ENCODE data around the gene KYAT1. TPM values are rescaled to one million over a fixed set of nuclear protein-coding genes. Genes with fewer than 3 reads are reported as not detected.
A peak's percentile ranks its signal among the peaks of the same experiment; 100 is the strongest.

KYAT1 gene
- total and polyA plus RNA-seq, 2 of the 13 experiments (the other 11 are each of a cell fraction or from before 2014, with no cell fraction given) = 9.2 to 46.5 TPM

DNA sequence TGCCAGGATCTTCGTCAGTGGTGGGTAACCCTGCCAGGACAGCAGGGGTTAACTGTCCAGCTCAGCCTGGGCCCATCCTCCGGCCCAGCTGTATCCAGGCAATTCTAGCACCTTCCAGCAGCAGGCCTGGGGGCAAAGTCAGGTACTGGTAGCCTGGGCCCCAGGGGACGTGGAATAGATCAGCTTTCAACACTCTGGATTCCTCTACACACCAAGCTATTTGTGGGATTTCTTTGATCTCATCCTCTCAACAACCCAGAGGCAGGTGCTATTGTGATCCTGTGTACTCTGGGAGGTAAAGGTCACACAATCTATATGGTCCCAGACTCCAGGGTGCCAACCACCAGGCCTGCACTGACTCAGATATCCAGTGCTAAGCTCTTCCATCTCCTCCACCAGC is 43.4 kb downstream of the KYAT1 start (continued):
- TF ChIP-seq, protein P1, sequence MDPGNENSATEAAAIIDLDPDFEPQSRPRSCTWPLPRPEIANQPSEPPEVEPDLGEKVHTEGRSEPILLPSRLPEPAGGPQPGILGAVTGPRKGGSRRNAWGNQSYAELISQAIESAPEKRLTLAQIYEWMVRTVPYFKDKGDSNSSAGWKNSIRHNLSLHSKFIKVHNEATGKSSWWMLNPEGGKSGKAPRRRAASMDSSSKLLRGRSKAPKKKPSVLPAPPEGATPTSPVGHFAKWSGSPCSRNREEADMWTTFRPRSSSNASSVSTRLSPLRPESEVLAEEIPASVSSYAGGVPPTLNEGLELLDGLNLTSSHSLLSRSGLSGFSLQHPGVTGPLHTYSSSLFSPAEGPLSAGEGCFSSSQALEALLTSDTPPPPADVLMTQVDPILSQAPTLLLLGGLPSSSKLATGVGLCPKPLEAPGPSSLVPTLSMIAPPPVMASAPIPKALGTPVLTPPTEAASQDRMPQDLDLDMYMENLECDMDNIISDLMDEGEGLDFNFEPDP (CRISPR knock-in tag; conservative IDR thresholded peaks at IDR 0.05) = no peak
- 0 out of 2 replicates have a peak, but pooled peaks have one; percentile 30 for TF ChIP-seq FOXC1 (CRISPR knock-in tag; IDR thresholded peaks at IDR 0.05; ENCODE audit: borderline replicate concordance)
- TF ChIP-seq, protein P2, sequence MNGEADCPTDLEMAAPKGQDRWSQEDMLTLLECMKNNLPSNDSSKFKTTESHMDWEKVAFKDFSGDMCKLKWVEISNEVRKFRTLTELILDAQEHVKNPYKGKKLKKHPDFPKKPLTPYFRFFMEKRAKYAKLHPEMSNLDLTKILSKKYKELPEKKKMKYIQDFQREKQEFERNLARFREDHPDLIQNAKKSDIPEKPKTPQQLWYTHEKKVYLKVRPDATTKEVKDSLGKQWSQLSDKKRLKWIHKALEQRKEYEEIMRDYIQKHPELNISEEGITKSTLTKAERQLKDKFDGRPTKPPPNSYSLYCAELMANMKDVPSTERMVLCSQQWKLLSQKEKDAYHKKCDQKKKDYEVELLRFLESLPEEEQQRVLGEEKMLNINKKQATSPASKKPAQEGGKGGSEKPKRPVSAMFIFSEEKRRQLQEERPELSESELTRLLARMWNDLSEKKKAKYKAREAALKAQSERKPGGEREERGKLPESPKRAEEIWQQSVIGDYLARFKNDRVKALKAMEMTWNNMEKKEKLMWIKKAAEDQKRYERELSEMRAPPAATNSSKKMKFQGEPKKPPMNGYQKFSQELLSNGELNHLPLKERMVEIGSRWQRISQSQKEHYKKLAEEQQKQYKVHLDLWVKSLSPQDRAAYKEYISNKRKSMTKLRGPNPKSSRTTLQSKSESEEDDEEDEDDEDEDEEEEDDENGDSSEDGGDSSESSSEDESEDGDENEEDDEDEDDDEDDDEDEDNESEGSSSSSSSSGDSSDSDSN (CRISPR knock-in tag; IDR thresholded peaks at IDR 0.05) = peak; percentile 46; the same call in 1 of the 2 replicates
- no peak for TF ChIP-seq KLF12 (CRISPR knock-in tag; IDR thresholded peaks at IDR 0.05; ENCODE audit: borderline replicate concordance)
- peak; percentile 64 for TF ChIP-seq MIXL1 (CRISPR knock-in tag; IDR thresholded peaks at IDR 0.05)
- no peak for TF ChIP-seq HOXA5 (CRISPR knock-in tag; IDR thresholded peaks at IDR 0.05)
- TF ChIP-seq KDM5B (CRISPR knock-in tag; IDR thresholded peaks at IDR 0.05; ENCODE audit: borderline replicate concordance) = no peak
- no peak for TF ChIP-seq MXD4 (CRISPR knock-in tag; IDR thresholded peaks at IDR 0.05)
- no peak for TF ChIP-seq ZNF432 (CRISPR knock-in tag; IDR thresholded peaks at IDR 0.05; ENCODE audit: borderline replicate concordance)
- TF ChIP-seq SAFB2 (CRISPR knock-in tag; IDR thresholded peaks at IDR 0.05; ENCODE audit: borderline replicate concordance, low read depth) = 0 out of 2 replicates have a peak, but pooled peaks have one; percentile 50
- TF ChIP-seq ZNF33A (CRISPR knock-in tag; IDR thresholded peaks at IDR 0.05; ENCODE audit: borderline replicate concordance) = no peak
- no peak for TF ChIP-seq CHCHD3 (CRISPR knock-in tag; IDR thresholded peaks at IDR 0.05)
- TF ChIP-seq FIP1L1 (IDR thresholded peaks at IDR 0.05; ENCODE audit: borderline replicate concordance, insufficient read depth, low read depth, low read length) = no peak
- TF ChIP-seq, protein P3, sequence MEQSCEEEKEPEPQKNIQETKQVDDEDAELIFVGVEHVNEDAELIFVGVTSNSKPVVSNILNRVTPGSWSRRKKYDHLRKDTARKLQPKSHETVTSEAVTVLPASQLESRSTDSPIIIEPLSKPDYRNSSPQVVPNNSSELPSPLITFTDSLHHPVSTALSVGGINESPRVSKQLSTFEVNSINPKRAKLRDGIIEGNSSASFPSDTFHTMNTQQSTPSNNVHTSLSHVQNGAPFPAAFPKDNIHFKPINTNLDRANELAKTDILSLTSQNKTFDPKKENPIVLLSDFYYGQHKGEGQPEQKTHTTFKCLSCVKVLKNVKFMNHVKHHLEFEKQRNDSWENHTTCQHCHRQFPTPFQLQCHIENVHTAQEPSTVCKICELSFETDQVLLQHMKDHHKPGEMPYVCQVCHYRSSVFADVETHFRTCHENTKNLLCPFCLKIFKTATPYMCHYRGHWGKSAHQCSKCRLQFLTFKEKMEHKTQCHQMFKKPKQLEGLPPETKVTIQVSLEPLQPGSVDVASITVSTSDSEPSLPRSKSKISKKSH (CRISPR knock-in tag; IDR thresholded peaks at IDR 0.05; ENCODE audit: borderline replicate concordance) = 0 out of 2 replicates have a peak, but pooled peaks have one; percentile 35
- TF ChIP-seq MYC (CRISPR knock-in tag; IDR thresholded peaks at IDR 0.05; ENCODE audit: borderline replicate concordance) = no peak; the same call in 1 of the 2 replicates
- peak; percentile 52; the same call in 1 of the 2 replicates for TF ChIP-seq SPEN (CRISPR knock-in tag; IDR thresholded peaks at IDR 0.05; ENCODE audit: low read depth)
- TF ChIP-seq, protein P4, sequence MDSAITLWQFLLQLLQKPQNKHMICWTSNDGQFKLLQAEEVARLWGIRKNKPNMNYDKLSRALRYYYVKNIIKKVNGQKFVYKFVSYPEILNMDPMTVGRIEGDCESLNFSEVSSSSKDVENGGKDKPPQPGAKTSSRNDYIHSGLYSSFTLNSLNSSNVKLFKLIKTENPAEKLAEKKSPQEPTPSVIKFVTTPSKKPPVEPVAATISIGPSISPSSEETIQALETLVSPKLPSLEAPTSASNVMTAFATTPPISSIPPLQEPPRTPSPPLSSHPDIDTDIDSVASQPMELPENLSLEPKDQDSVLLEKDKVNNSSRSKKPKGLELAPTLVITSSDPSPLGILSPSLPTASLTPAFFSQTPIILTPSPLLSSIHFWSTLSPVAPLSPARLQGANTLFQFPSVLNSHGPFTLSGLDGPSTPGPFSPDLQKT (CRISPR knock-in tag; IDR thresholded peaks at IDR 0.05; ENCODE audit: borderline replicate concordance) = no peak
- no peak for TF ChIP-seq ZNF768 (CRISPR knock-in tag; IDR thresholded peaks at IDR 0.05)
- TF ChIP-seq HNRNPL (IDR thresholded peaks at IDR 0.05; ENCODE audit: low read depth, low read length) = 0 out of 2 replicates have a peak, but pooled peaks have one; percentile 9
- no peak for TF ChIP-seq ZSCAN9 (CRISPR knock-in tag; IDR thresholded peaks at IDR 0.05; ENCODE audit: borderline replicate concordance)
- TF ChIP-seq, protein P5, sequence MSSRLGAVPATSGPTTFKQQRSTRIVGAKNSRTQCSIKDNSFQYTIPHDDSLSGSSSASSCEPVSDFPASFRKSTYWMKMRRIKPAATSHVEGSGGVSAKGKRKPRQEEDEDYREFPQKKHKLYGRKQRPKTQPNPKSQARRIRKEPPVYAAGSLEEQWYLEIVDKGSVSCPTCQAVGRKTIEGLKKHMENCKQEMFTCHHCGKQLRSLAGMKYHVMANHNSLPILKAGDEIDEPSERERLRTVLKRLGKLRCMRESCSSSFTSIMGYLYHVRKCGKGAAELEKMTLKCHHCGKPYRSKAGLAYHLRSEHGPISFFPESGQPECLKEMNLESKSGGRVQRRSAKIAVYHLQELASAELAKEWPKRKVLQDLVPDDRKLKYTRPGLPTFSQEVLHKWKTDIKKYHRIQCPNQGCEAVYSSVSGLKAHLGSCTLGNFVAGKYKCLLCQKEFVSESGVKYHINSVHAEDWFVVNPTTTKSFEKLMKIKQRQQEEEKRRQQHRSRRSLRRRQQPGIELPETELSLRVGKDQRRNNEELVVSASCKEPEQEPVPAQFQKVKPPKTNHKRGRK (CRISPR knock-in tag; IDR thresholded peaks at IDR 0.05) = no peak
